Activated CD8-positive, alpha-beta memory T cell treated with anti-CD3 and anti-CD28 coated beads for 4 hours (primary cell): ENCODE measurements around the gene ESYT2.
A peak's percentile ranks its signal among the peaks of the same experiment; 100 is the strongest.

ENCODE experiments used
- DNase-seq, 2 donors: peaks; one replicate each; pipeline ENCODE4 v3.0.0-alpha.2; 2020; ENCODE audit warnings: low read depth in 2 of 2

The ESYT2 gene

DNA sequence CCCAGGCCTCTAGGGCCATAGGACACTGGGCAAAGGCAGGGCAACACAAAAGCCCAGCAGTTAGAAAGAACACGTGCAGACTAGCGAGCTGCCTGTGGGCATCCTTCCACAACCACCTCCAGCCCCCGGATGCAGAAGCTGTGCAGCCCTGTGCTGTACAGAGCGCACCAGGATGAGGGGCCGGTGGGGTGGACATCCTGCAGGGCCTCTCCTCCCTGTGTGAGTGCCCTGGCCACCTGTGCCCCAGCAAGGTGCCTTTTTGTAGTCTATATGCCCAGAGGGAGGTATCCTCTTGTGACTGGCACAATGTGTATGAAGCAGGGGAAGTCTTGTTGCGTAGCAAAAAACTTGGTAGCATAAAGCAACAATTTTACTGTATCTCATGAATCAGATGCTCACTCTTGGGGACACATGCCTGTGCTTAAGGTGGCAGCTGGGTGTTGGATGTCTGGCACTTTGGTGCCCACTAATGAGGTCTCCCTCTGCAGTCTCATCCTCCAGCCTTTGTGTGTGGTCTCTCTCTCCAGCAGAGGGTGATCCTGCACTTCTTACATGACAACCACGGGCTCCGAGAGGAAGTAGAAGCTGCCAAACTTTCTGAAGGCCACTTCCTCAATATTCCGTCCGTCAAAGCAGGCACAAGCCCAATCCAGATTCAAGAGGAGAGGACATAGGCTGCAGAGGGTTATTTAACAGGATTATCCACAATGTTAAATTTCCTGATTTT is 133.4 kb downstream of the ESYT2 start:
- peak; percentile 12 to 28 for DNase-seq

DNA sequence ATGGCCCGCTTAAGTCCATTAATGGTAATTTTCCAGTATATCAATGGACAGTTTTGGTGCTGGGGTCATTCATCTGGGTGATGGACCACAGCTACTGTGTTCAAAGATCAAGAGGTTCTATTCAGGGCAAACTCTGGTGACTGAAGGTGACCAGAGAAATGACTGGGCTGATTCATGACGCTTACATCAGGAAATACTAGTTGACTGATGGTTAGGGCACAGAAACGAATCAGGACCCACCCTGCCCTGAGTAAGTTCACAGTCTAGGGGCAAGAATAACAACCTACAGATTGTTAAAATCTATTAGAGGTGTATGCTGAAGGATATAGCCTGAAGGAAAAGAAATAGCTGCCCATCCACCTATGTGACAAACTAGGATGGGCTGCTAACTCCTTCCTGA is 134.3 kb downstream of the ESYT2 start:
- no peak for DNase-seq

DNA sequence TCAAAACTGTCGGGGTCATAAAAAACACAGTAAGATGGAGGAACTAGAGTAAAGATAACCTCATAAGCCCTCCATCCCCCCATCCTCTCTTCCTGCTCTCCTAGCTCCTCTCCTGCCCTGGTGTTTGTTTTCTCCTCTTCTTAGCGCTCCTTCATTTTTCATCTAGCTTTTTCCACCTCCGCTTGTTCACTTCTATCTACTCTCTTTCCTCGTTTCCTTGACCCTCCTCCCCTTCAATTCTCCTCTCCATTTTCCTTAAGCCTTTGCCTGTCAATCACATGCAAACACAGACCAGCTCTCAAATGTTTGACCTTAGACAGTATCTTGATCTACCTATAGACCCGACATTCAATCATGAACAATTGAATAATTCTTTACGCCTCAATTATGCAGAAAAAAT is 134.7 kb downstream of the ESYT2 start:
- DNase-seq = no peak

DNA sequence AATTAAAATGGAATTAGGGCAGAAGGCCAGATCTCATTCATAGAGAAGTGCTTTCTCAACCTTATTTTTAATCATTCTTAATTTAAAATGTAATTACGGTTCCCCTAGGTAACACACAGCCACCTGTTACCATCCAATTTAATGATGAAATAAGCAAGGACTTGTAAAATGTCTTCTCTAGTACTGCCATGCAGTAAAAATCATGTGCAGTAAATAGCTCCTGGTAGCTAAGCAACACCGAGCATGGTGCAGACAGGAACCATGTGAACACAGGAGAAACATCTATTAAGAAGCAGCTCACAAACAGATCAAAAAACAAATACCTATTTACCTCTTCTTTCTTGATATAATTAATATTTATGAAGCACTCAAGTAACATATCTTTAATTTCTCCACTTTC is 139.8 kb downstream of the ESYT2 start:
- DNase-seq = no peak

DNA sequence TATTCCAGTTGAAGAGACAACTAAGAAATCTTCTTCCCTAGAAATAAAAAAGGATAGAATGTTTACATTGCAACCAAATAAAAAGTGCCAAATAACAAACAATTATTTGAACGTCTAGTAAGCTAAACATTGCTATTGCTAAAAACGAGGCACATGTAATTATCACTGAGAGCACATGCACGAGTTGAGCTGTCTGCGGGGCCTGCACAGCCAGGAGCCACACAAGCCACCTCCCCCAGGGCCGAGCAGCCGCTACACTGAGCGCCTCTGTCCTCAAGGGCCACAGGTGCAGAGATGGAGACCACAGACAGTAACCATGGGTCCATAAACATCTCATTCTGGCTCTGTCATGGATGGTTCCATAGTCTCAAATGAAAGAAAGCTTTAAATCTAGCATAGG is 141.9 kb downstream of the ESYT2 start:
- DNase-seq = no peak

DNA sequence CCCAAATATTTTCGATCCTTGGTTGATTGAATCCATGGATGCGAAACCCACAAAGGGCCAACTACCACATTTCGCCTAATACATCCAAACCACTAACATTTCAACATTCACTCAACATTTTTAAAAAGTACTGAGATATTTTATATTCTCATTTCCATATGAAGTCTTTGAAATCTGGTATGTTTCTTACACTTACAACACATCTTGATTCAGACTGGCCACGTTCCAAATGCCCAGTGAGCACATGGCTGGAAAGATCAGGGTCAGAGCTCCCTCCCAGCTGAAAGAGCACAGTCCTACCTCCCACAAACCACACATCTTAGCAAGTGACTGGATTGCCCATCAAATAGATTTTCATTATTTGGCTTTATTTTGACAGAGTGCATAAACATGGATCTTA is 143.6 kb downstream of the ESYT2 start:
- DNase-seq = no peak

DNA sequence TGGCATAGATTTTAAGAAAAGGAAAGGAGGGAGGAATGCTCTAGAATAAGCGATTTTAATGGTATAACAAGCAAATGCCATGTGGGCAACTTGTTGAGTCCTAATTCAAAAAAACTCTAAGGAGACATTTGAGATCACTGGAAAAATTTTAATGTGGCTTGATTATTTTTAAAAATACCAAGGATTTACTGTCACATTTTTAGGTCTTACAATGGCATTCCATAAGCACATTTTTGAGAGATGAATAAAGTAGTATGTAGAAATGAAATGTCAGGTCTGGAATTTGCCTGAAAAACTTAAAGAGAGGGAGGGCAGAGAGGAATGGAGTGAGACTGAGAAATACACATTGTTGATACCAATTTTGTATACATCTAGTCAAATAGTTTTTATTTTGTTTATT is 145.0 kb downstream of the ESYT2 start:
- no peak for DNase-seq

DNA sequence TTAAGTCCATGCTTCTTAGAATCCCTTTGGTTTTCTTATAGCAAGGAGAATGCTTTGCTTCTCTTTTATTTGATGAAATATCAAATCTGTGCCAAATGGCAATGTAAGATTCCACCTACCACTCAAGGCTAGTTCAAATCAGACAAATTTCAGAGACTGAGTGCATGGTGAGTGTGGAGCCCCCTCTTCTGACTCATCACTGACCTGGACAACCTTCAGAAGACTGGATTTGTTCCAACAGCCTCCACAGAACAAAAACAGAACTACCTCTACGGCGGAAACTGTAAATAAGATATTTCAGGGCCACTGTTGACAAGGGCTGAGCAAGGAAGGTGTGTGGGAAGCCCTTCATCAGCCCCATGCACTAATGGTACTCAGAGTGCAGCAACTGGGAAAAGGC is 145.8 kb downstream of the ESYT2 start:
- DNase-seq = no peak

DNA sequence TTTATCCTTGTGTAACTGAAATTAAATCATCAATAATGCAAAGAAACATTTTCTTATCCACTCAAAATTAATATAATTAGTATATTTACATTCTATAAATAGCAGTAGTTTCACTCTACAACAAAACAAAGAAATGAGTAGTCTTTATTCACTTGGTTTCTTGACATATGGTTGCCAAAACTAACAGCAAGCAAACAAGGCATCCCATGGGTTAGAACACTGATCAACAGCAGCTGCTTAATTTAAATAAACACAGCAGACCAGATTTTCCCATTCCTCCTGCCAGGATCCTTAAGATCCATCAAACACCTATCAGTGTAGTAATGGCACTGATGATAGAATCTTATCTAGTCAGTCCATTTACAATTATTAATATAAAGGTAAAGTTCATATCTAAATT is 146.9 kb downstream of the ESYT2 start:
- no peak for DNase-seq
